Measurements from ENCODE around the gene GDPD3. TPM values are rescaled to one million over a fixed set of nuclear protein-coding genes. Genes with fewer than 3 reads are reported as not detected.

The GDPD3 gene, protein sequence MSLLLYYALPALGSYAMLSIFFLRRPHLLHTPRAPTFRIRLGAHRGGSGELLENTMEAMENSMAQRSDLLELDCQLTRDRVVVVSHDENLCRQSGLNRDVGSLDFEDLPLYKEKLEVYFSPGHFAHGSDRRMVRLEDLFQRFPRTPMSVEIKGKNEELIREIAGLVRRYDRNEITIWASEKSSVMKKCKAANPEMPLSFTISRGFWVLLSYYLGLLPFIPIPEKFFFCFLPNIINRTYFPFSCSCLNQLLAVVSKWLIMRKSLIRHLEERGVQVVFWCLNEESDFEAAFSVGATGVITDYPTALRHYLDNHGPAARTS
- total RNA-seq = 10.7 to 11.1 TPM (median 10.8 TPM) in 3 replicates

DNA sequence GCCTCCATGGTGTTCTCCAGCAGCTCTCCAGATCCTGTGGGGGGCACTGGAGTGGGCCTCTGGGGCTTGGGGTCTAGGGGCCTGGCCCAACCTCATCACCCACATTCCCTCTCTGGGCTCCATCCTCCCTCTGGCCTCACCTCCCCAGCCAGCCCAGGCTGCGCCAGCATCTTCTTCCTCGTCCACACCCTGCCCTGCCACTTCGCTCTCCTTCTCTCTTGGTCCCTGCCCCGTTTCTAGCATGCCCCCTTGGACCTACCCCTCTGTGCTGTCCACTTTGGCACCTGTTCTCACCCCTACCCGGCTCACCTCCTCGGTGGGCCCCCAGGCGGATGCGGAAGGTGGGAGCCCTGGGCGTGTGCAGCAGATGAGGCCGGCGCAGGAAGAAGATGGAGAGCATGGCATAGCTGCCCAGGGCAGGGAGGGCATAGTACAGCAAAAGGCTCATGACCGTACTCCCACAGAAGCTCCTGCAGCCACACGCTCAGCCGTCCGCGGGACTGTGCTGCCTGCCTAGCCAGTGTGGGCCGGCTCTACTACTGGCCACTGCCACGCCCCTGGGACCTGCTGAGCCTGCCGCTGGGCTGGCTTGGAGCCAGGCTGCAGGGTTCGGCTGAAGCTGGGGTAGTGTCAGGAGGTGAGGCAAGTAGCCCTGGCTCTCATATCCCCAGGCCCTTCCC lies at the start of gene GDPD3:
GDPD3 (minus strand) TSS at position 507 of the 680 bp plus-strand sequence; CDS start at position 448, 59 bp downstream.
- no peak within 1 kb of the TSS for H3K27ac Mint-ChIP-seq
- TF ChIP-seq, protein P1, sequence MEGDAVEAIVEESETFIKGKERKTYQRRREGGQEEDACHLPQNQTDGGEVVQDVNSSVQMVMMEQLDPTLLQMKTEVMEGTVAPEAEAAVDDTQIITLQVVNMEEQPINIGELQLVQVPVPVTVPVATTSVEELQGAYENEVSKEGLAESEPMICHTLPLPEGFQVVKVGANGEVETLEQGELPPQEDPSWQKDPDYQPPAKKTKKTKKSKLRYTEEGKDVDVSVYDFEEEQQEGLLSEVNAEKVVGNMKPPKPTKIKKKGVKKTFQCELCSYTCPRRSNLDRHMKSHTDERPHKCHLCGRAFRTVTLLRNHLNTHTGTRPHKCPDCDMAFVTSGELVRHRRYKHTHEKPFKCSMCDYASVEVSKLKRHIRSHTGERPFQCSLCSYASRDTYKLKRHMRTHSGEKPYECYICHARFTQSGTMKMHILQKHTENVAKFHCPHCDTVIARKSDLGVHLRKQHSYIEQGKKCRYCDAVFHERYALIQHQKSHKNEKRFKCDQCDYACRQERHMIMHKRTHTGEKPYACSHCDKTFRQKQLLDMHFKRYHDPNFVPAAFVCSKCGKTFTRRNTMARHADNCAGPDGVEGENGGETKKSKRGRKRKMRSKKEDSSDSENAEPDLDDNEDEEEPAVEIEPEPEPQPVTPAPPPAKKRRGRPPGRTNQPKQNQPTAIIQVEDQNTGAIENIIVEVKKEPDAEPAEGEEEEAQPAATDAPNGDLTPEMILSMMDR (IDR thresholded peaks at IDR 0.05; ENCODE audit: unreplicated experiment) = no peak
- DNase-seq (ENCODE audit: low spot score in 2 of 2, unreplicated experiment in 2 of 2) = no peak

DNA sequence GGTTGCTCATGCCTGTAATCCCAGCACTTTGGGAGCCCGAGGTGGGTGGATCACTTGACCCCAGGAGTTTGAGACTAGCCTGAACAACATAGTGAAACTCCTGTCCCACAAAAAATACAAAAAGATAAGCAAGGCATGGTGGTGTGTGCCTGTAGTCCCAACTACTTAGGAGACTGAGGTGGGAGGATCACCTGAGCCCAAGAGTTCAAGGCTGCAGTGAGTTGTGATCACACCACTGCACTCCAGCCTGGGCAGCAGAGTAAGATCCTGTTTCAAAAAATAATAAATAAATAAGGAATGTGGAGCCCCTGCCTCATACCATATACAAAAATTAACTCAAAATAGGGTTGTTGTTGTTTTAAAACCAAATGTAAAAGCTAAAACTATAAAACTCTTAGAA lies 43.9 kb upstream of the GDPD3 start:
- DNase-seq (ENCODE audit: low spot score in 2 of 2, unreplicated experiment in 2 of 2) = no peak
- Mint-ChIP-seq H3K27me3 (ENCODE audit: low read depth) (no peaks in the 10 kb centered on the region), H3K9me3 (peaks cover 5% of the 10 kb centered on the region), H3K27ac (no peak overlapping the region), H3K36me3 (no peaks in the 10 kb centered on the region), H3K4me3 (no peak overlapping the region), H3K4me1 (no peaks in the 10 kb centered on the region)
- TF ChIP-seq, protein P1 (IDR thresholded peaks at IDR 0.05; ENCODE audit: unreplicated experiment) = no peak

More for the DNA sequence above, at the start of gene GDPD3:
- Mint-ChIP-seq H3K36me3 (peaks cover 25% of the 10 kb centered on the region), H3K4me3 (no peak within 1 kb of the TSS), H3K4me1 (peaks cover 2% of the 10 kb centered on the region), H3K9me3 (no peaks in the 10 kb centered on the region), H3K27me3 (ENCODE audit: low read depth) (no peaks in the 10 kb centered on the region)

DNA sequence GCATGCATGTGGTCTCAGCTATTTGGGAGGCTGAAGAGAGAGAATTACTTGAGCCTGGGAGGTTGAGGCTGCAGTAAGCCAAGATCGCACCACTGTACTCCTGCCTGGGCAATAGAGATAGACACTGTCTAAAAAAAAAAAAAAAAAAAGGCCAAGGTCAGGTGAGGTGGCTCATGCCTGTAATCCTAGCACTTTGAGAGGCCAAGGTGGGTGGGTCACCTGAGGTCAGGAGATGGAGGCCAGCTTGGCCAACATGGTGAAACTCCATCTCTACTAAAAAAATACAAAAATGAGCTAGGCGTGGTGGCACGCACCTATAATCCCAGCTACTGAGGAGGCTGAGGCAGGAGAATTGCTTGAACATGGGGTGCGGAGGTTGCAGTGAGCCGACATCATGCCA lies 41.9 kb upstream of the GDPD3 start:
- Mint-ChIP-seq H3K9me3 (peaks cover 5% of the 10 kb centered on the region), H3K27ac (no peak overlapping the region), H3K4me3 (no peak overlapping the region), H3K36me3 (no peaks in the 10 kb centered on the region), H3K4me1 (no peaks in the 10 kb centered on the region), H3K27me3 (ENCODE audit: low read depth) (no peaks in the 10 kb centered on the region)
- no peak for DNase-seq (ENCODE audit: low spot score in 2 of 2, unreplicated experiment in 2 of 2)
- TF ChIP-seq, protein P1 (IDR thresholded peaks at IDR 0.05; ENCODE audit: unreplicated experiment) = no peak

DNA sequence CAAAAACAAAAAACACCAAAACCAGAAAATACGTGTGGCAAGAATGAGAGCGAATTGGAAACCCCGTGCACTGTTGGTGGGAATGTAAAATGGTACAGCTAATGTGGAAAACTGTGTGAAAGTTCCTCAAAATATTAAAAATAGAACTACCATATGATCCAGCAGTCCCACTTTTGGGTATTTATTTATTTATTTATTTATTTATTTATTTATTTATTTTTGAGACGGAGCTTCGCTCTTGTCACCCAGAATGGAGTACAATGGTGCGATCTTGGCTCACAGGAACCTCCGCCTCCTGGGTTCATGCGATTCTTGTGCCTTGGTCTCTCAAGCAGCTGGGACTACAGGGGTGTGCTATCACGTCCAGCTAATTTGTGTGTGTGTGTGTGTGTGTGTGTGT lies 39.2 kb upstream of the GDPD3 start:
- no peak for DNase-seq (ENCODE audit: low spot score in 2 of 2, unreplicated experiment in 2 of 2)
- TF ChIP-seq, protein P1 (IDR thresholded peaks at IDR 0.05; ENCODE audit: unreplicated experiment) = no peak
- Mint-ChIP-seq H3K27ac (no peak overlapping the region), H3K9me3 (peaks cover 12% of the 10 kb centered on the region), H3K36me3 (peaks cover 2% of the 10 kb centered on the region), H3K27me3 (ENCODE audit: low read depth) (no peaks in the 10 kb centered on the region), H3K4me3 (no peak overlapping the region), H3K4me1 (no peaks in the 10 kb centered on the region)

DNA sequence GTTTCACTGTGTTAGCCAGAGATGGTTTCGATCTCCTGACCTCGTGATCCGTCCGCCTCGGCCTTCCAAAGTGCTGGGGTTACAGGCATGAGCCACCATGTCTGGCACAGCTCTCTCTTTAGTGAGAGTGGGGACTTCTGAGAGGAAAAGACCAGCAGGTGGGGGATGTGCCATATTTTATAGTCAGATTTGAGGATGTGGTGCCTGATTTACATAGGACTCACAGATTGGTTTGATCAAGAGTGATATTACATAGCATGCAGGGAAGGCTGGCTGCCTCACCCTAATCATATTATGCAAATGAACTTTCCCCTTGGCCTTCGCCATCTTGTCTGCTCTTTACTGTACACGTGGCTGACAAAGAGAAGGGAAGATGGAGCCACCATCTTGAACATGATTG lies 37.8 kb upstream of the GDPD3 start:
- no peak overlapping the region for H3K4me3 Mint-ChIP-seq
- DNase-seq (ENCODE audit: low spot score in 2 of 2, unreplicated experiment in 2 of 2) = no peak
- no peaks in the 10 kb centered on the region for H3K4me1 Mint-ChIP-seq
- H3K9me3 Mint-ChIP-seq = peaks cover 12% of the 10 kb centered on the region
- peaks cover 2% of the 10 kb centered on the region for H3K36me3 Mint-ChIP-seq
- no peaks in the 10 kb centered on the region for H3K27me3 Mint-ChIP-seq (ENCODE audit: low read depth)
- no peak overlapping the region for H3K27ac Mint-ChIP-seq
- TF ChIP-seq, protein P1 (IDR thresholded peaks at IDR 0.05; ENCODE audit: unreplicated experiment) = no peak
